ENCODE data around the gene GPR39. TPM values are rescaled to one million over a fixed set of nuclear protein-coding genes. Genes with fewer than 3 reads are reported as not detected.

Gene GPR39
- total RNA-seq, 1 experiment from 2014 or later: 9.0 TPM

- intact Hi-C loops (cut with micrococcal nuclease; ENCODE audit: unreplicated experiment) (no loop called here), in situ Hi-C loops (cut with HindIII; ENCODE audit: low pct_unique_long_range_greater_than_20kb, low sequenced_read_pairs) (no loop called here)
- Histone ChIP-seq H3K27me3 (ENCODE audit: control insufficient read depth, insufficient read depth, low read length) (no peaks in the 10 kb centered on the region), H3K4me3 (ENCODE audit: low read depth in 2 of 2, low read length in 2 of 2) (no peak overlapping the region), H3K27ac (ENCODE audit: low read length) (no peak overlapping the region), H3K4me1 (ENCODE audit: control insufficient read depth, insufficient read depth, low read length) (no peaks in the 10 kb centered on the region), H3K36me3 (ENCODE audit: control insufficient read depth, insufficient read depth, low read length) (no peaks in the 10 kb centered on the region), H3K9me3 (ENCODE audit: control insufficient read depth, insufficient read depth, low read depth, low read length) (no peaks in the 10 kb centered on the region)
- BruUV-seq (replicated peaks): no TSS peak
- no peak for ATAC-seq
- ChIA-PET POLR2A (no interaction called here), CTCF (no interaction called here)
- no peak for DNase-seq (ENCODE audit: low read depth, low spot score)
- TF ChIP-seq SIN3A (IDR thresholded peaks at IDR 0.05; ENCODE audit: borderline replicate concordance, insufficient read depth, low read depth, low read length): no peak
- TF ChIP-seq TCF7L2 (IDR thresholded peaks at IDR 0.05; ENCODE audit: low read depth, low read length): no peak
- TF ChIP-seq REST (IDR thresholded peaks at IDR 0.05; ENCODE audit: insufficient read depth in 1 of 2, low read depth in 2 of 2, low read length in 1 of 2): no peak
- no peak for TF ChIP-seq POLR2AphosphoS5 (IDR thresholded peaks at IDR 0.05; ENCODE audit: low read depth, low read length)
- TF ChIP-seq CTCF (IDR thresholded peaks at IDR 0.05): no peak
These were observed 167.2 kb downstream of the GPR39 start for GRCh38 chr2:132583666-132584360.

- CTCF ChIA-PET: no interaction called here
- Histone ChIP-seq H3K4me1 (ENCODE audit: control insufficient read depth, insufficient read depth, low read length) (no peaks in the 10 kb centered on the region), H3K27me3 (ENCODE audit: control insufficient read depth, insufficient read depth, low read length) (no peaks in the 10 kb centered on the region), H3K9me3 (ENCODE audit: control insufficient read depth, insufficient read depth, low read depth, low read length) (no peaks in the 10 kb centered on the region), H3K4me3 (ENCODE audit: low read depth in 2 of 2, low read length in 2 of 2) (no peak overlapping the region), H3K27ac (ENCODE audit: low read length) (no peak overlapping the region), H3K36me3 (ENCODE audit: control insufficient read depth, insufficient read depth, low read length) (no peaks in the 10 kb centered on the region)
- in situ Hi-C loops (cut with HindIII; ENCODE audit: low pct_unique_long_range_greater_than_20kb, low sequenced_read_pairs) (no loop called here), intact Hi-C loops (cut with micrococcal nuclease; ENCODE audit: unreplicated experiment) (no loop called here)
- TF ChIP-seq REST (IDR thresholded peaks at IDR 0.05; ENCODE audit: insufficient read depth in 1 of 2, low read depth in 2 of 2, low read length in 1 of 2) (no peak), SIN3A (IDR thresholded peaks at IDR 0.05; ENCODE audit: borderline replicate concordance, insufficient read depth, low read depth, low read length) (no peak), CTCF (IDR thresholded peaks at IDR 0.05) (no peak), POLR2AphosphoS5 (IDR thresholded peaks at IDR 0.05; ENCODE audit: low read depth, low read length) (no peak), TCF7L2 (IDR thresholded peaks at IDR 0.05; ENCODE audit: low read depth, low read length) (no peak)
- ATAC-seq (no peak), DNase-seq (ENCODE audit: low read depth, low spot score) (no peak)
- BruUV-seq (replicated peaks): no TSS peak
- POLR2A ChIA-PET: no interaction called here
These were observed 168.6 kb downstream of the GPR39 start for GRCh38 chr2:132584976-132585817.

Measured in Panc1 (cell line).